Stimulated activated CD4-positive, alpha-beta T cell treated with anti-CD3 and anti-CD28 coated beads, Interleukin-1b, Interleukin-23, amount 100 ng/mL, for 4 hours (primary cell): ENCODE results near the gene CTSK.
"Not testable (repeated sequence)": the region's sequence is repeated elsewhere in the genome, so short reads cannot be mapped to it uniquely, and the experiment has no call there.

Experiments
- DNase-seq, 2 donors: peaks; one replicate each; pipeline ENCODE4 v3.0.0-alpha.2; 2020; ENCODE audit warnings: low read depth in 2 of 2

CTSK gene

DNA sequence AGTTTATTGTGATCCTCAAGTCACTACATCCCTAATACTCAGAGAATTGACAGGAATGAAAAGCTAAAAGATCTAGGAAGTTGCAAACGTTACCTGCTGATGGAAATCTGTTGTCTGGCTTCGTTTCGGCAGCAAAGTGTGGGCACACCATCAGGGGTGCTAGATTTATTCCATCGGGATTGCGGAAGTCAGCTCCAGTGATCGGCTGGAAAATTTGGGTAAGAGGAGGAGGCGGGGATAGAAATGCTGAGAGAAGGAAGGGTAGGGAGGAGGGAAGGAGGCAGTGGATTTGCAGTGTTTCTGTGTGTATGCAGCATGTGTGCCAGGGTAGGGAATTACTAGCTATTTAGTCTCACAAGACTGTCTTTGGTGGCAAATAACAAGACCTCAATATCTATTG lies at the start of gene CTSK:
CTSK (minus strand) TSS at position 140 of the 400 bp plus-strand sequence. CDS start 1,455 bp downstream, outside the sequence.
- DNase-seq, result no peak

- DNase-seq, result not testable (repeated sequence)
Observed at GRCh38 chr1:150852734-150853133, 44.7 kb upstream of the CTSK start.

- DNase-seq, result not testable (repeated sequence)
Observed at GRCh38 chr1:150850801-150851362, 42.8 kb upstream of the CTSK start.

DNA sequence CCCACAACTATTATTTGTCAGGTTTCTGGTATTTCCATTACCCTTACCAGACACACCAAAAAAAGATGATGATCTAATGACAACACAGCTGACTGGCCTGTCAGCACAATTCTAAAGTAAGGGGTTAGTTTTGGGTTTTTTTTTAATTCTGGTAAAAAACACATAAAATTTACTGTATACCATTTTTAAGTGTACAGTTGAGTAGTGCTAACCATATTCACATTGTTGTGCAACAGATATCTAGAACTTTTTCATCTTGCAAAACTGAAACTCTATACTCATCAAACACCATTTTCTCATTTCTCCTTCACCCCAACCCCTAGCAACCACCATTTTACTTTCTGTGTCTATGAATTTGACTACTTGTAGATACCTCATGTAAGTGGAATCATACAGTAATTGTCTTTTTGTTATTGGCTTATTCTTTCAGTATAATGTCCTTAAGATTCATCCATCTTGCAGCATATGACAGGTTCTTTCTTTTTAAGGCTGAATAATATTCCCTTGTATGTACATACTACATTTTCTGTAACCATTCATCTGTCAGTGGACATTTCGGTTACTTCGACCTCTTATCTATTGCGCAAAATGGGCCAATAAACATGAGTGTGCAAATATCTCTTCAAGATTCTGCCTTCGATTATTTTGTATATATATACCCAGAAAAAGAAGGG lies 38.5 kb upstream of the CTSK start:
- no peak for DNase-seq

- no peak for DNase-seq
Observed at GRCh38 chr1:150843474-150843873, 35.4 kb upstream of the CTSK start.

GRCh38 chr1:150842964-150843363 lies 34.9 kb upstream of the CTSK start:
- DNase-seq, result no peak

DNA sequence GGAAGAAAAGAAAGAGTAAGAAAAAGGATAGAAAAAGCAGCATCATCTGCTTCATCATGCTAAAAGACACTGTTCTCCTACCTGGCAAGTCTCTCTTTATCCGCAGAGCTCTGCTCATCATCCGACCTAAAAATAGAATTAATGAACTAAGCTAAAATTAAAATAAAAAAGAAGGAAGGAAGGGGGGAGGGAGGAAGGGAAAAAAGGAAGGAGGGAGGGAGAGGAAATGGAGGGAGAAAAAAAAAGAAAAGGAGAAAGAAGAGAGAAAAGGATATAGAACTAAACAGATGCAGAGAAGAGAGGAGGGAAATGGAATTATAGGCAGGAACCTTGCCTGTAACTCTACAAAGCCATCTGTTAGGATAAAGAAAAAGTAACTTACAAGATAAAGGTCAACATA lies 34.3 kb upstream of the CTSK start:
- no peak for DNase-seq

DNA sequence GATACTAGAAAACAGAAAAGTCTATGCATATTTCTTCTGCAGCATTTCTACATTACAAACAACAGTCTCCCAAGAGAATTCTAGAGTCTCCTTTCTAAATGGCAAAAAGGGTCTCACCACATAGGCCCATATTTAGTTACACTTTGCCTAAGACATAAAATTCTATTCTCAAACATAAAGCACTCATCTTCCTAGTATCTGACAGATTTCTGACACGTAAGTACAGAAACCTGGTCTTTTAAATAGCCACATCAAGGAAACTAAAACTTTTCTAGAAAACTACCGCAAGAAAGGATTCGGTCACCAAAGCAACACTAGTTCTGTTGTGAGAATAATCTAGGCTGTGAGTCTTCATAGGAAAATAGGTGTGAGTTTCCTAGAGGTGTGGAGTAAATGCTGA lies 33.6 kb upstream of the CTSK start:
- no peak for DNase-seq

- DNase-seq, result not testable (repeated sequence)
Observed at GRCh38 chr1:150840850-150841249, 32.8 kb upstream of the CTSK start.

DNA sequence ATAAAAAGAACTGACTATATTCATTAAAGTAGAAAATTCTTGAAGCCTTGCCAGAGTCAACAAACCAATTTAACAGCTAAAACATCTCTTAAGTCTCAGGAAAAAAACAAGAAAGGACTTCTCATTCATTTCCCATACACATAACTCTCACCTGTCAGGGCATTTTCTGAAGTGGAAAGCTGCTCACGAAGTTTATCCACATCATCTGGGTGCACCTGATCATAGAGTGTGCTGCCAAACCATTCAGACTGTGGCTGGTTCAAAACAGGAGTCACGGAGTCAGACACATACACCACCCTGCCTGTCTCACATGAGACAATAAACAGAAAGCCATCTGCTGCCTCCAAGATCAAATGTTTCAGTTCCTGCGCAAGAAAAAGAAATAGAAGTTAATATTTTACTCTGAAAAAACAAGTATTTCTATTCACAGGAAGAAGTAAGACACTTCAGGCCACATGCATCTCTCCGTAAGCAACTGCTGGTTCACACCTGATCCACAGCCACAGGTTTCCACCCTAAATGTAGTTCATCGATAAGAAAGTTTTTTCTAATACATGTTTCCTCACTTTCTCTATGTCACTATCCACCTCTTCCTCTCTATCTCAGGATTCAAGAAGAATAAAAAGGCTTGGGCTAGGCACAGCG lies 28.2 kb upstream of the CTSK start:
- no peak for DNase-seq

- not testable (repeated sequence) for DNase-seq
Observed at GRCh38 chr1:150833961-150834360, 25.9 kb upstream of the CTSK start.

DNA sequence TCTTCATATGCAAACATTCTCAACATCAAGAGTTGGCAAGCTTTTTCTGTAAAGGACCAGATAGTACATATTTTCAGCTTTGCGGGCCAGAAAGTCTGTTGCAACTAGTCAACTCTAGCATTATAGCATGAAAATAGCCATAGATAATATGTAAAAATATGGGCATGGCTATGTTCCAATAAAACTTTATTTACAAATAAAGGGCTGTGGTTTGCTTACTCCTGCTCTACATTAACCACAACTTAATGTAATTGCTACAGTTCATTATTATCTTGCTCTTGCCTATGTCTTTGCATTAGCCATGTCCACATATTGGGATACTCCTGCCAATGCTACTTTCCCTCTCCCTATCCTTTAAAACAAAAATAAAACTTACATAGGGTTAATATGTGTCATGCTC lies 24.5 kb upstream of the CTSK start:
- no peak for DNase-seq

- no peak for DNase-seq
Observed at GRCh38 chr1:150829751-150830150, 21.7 kb upstream of the CTSK start.

- no peak for DNase-seq
Observed at GRCh38 chr1:150826299-150826698, 18.2 kb upstream of the CTSK start.

- DNase-seq, result no peak
Observed at GRCh38 chr1:150820730-150821512, 12.9 kb upstream of the CTSK start.

DNA sequence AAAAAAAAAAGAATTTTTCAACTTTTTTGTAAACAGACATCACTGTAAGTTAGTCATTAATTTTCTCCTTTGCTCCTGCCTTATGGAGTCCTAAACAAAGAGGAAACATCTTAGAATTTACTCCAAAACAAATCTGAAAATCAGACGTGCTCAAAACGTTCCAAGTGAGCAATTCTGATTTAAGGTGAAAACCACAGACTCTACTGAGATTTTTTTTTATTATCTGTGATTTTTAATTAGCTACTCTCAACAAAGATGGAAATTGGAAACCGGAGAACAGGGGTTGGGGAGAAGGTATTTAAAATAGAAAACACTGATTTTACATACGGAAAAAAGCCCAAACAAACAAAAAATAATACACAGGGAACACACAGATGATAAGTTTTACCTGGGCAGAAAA lies 7.8 kb upstream of the CTSK start:
- DNase-seq, result no peak

- no peak for DNase-seq
Observed at GRCh38 chr1:150813028-150813707, 5.1 kb upstream of the CTSK start.

GRCh38 chr1:150810958-150811659 lies 3.0 kb upstream of the CTSK start:
- no peak for DNase-seq

GRCh38 chr1:150809651-150810050 lies 1.6 kb upstream of the CTSK start:
- no peak for DNase-seq

DNA sequence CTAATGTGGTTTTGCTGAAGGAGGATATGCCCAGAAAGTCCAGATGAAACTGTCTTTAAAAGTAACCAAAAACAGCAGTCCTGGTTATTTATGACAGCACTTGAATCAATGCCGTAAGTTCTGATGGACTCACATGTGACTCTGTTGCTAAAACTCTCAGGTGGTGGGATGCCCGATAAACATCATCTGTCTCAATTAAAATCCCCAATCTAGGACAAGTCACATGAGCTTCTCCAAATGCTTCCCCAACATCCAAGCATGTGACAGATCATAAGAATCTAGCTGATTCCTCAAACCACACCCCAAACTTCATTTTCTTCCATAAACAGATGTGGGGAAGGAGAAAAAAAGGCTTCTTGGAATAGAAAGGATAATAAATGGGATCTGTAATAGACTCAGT lies 786 bp upstream of the CTSK start:
- DNase-seq, result no peak
